ENCODE measurements around the gene TMEM72. TPM values are rescaled to one million over a fixed set of nuclear protein-coding genes. Genes with fewer than 3 reads are reported as not detected.

The TMEM72 gene
- total and polyA plus RNA-seq, 2 of the 13 experiments (the other 11 are each of a cell fraction or from before 2014, with no cell fraction given) = 0.04 TPM; not detected in 1

DNA sequence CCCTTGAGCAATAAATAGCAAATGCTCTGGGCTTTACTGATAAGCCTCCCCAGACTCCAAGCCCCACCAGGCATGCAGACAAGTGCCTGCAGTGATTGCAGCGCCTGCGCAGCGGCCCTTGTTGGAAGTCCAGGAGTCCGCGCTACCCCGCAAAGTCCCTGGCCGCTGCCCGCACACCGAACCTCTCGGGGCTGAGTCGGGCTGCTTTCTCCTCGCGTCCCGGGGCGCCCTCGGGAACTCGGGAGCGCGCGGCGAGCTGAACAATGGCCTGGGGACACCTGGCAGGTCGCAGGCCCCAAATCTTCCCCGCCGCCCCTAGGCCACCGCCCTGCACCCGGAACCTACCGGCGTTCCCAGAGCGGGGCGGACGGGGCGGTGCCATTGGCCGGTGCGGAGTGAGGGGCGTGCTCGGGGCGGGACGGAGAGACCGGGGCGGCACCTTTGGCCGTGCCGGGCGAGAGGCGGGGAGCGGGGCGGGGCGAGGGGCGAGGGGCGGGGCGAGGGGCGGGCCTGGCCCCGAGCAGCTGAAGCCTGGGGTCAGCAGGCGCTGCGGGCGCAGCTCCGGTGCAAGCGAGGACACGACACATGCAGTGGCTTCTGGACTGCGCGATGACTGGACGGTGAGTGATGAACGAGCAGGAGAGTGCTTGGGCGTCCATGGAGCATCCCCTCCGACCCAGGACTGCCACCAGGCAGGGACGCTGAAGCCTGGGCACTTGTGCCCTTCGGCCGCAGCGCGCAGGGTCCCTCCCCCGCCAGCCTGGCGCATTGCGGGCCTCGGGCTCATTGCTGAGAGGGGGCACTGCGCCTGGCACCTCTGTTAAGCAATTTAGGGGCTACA, 48.3 kb downstream of the TMEM72 start, which contains the start of gene RASSF4 (continued):
- TF ChIP-seq, protein P1, sequence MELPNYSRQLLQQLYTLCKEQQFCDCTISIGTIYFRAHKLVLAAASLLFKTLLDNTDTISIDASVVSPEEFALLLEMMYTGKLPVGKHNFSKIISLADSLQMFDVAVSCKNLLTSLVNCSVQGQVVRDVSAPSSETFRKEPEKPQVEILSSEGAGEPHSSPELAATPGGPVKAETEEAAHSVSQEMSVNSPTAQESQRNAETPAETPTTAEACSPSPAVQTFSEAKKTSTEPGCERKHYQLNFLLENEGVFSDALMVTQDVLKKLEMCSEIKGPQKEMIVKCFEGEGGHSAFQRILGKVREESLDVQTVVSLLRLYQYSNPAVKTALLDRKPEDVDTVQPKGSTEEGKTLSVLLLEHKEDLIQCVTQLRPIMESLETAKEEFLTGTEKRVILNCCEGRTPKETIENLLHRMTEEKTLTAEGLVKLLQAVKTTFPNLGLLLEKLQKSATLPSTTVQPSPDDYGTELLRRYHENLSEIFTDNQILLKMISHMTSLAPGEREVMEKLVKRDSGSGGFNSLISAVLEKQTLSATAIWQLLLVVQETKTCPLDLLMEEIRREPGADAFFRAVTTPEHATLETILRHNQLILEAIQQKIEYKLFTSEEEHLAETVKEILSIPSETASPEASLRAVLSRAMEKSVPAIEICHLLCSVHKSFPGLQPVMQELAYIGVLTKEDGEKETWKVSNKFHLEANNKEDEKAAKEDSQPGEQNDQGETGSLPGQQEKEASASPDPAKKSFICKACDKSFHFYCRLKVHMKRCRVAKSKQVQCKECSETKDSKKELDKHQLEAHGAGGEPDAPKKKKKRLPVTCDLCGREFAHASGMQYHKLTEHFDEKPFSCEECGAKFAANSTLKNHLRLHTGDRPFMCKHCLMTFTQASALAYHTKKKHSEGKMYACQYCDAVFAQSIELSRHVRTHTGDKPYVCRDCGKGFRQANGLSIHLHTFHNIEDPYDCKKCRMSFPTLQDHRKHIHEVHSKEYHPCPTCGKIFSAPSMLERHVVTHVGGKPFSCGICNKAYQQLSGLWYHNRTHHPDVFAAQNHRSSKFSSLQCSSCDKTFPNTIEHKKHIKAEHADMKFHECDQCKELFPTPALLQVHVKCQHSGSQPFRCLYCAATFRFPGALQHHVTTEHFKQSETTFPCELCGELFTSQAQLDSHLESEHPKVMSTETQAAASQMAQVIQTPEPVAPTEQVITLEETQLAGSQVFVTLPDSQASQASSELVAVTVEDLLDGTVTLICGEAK (IDR thresholded peaks at IDR 0.05) = no peak
- TF ChIP-seq, protein P1 (CRISPR knock-in tag; IDR thresholded peaks at IDR 0.05) = peak; percentile 69
- TF ChIP-seq HNRNPH1 (optimal IDR thresholded peaks at IDR 0.05; ENCODE audit: low read depth, low read length) = no peak
- TF ChIP-seq KLF11 (CRISPR knock-in tag; IDR thresholded peaks at IDR 0.05) = peak; percentile 47; the same call in 1 of the 2 replicates
- no peak for TF ChIP-seq ZNF337 (CRISPR knock-in tag; IDR thresholded peaks at IDR 0.05; ENCODE audit: borderline replicate concordance, low read depth)
- no peak for TF ChIP-seq U2AF2 (IDR thresholded peaks at IDR 0.05; ENCODE audit: low read depth, low read length)
- 0 out of 2 replicates have a peak, but pooled peaks have one; percentile 13 for TF ChIP-seq ZSCAN31 (CRISPR knock-in tag; IDR thresholded peaks at IDR 0.05; ENCODE audit: low read depth)
- TF ChIP-seq MATR3 (CRISPR knock-in tag; IDR thresholded peaks at IDR 0.05) = no peak
- peak; percentile 54; the same call in 1 of the 2 replicates for TF ChIP-seq ZBTB38 (CRISPR knock-in tag; IDR thresholded peaks at IDR 0.05)
- TF ChIP-seq, protein P2, sequence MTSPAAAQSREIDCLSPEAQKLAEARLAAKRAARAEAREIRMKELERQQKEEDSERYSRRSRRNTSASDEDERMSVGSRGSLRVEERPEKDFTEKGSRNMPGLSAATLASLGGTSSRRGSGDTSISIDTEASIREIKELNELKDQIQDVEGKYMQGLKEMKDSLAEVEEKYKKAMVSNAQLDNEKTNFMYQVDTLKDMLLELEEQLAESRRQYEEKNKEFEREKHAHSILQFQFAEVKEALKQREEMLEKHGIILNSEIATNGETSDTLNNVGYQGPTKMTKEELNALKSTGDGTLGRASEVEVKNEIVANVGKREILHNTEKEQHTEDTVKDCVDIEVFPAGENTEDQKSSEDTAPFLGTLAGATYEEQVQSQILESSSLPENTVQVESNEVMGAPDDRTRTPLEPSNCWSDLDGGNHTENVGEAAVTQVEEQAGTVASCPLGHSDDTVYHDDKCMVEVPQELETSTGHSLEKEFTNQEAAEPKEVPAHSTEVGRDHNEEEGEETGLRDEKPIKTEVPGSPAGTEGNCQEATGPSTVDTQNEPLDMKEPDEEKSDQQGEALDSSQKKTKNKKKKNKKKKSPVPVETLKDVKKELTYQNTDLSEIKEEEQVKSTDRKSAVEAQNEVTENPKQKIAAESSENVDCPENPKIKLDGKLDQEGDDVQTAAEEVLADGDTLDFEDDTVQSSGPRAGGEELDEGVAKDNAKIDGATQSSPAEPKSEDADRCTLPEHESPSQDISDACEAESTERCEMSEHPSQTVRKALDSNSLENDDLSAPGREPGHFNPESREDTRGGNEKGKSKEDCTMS (CRISPR knock-in tag; conservative IDR thresholded peaks at IDR 0.05) = no peak
- TF ChIP-seq XBP1 (CRISPR knock-in tag; IDR thresholded peaks at IDR 0.05) = no peak
- no peak for TF ChIP-seq ZNF761 (CRISPR knock-in tag; conservative IDR thresholded peaks at IDR 0.05)
- TF ChIP-seq TOE1 (CRISPR knock-in tag; IDR thresholded peaks at IDR 0.05) = no peak
- TF ChIP-seq GPN1 (CRISPR knock-in tag; IDR thresholded peaks at IDR 0.05; ENCODE audit: borderline replicate concordance) = no peak
- peak; percentile 72; the same call in 1 of the 2 replicates for TF ChIP-seq DMAP1 (CRISPR knock-in tag; IDR thresholded peaks at IDR 0.05)
- TF ChIP-seq ZNF607 (CRISPR knock-in tag; IDR thresholded peaks at IDR 0.05; ENCODE audit: borderline replicate concordance) = peak; percentile 66; the same call in 1 of the 2 replicates
- TF ChIP-seq FOXO1 (CRISPR knock-in tag; IDR thresholded peaks at IDR 0.05) = no peak; the same call in 1 of the 2 replicates
- TF ChIP-seq ZFP37 (CRISPR knock-in tag; IDR thresholded peaks at IDR 0.05; ENCODE audit: borderline replicate concordance) = no peak; the same call in 1 of the 2 replicates
- peak; percentile 69; the same call in 1 of the 2 replicates for TF ChIP-seq ELF3 (CRISPR knock-in tag; IDR thresholded peaks at IDR 0.05)
